Measurements from ENCODE around the gene ARFGEF2.

Gene ARFGEF2

GRCh38 chr20:49028684-49029083 lies 107.2 kb downstream of the ARFGEF2 start:
- TF ChIP-seq EZH2phosphoT487 (IDR thresholded peaks at IDR 0.05; ENCODE audit: borderline replicate concordance) (no peak), CTCF (conservative IDR thresholded peaks at IDR 0.05; ENCODE audit: low read length) (peak; percentile 54)
- Histone ChIP-seq H3K9ac (ENCODE audit: low read depth, low read length, poor library complexity, severe bottlenecking) (no peak overlapping the region), H3K36me3 (ENCODE audit: insufficient read depth, low read length) (peaks cover 56% of the 10 kb centered on the region), H3K4me2 (ENCODE audit: low read depth, low read length, poor library complexity, severe bottlenecking) (no peak overlapping the region), H3K9me3 (ENCODE audit: insufficient read depth, low read depth, low read length) (no peaks in the 10 kb centered on the region), H3K27me3 (ENCODE audit: insufficient read depth, low read length, poor library complexity, severe bottlenecking) (no peaks in the 10 kb centered on the region), H3F3A (ENCODE audit: low read depth) (no peaks in the 10 kb centered on the region), H2AFZ (ENCODE audit: low read length) (no peak overlapping the region), H3K4me1 (ENCODE audit: insufficient read depth, low read length, poor library complexity, severe bottlenecking) (no peaks in the 10 kb centered on the region), H3K4me3 (ENCODE audit: low read length, poor library complexity, severe bottlenecking) (no peak overlapping the region), H4K20me1 (ENCODE audit: insufficient read depth, low read length, poor library complexity, severe bottlenecking) (no peaks in the 10 kb centered on the region), H3K9me2 (replicated peaks; ENCODE audit: low read depth, low read length) (no peaks in the 10 kb centered on the region), H3K79me2 (ENCODE audit: insufficient read depth, low read length) (no peaks in the 10 kb centered on the region)

GRCh38 chr20:49029203-49029602 lies 107.7 kb downstream of the ARFGEF2 start:
- Histone ChIP-seq H2AFZ (ENCODE audit: low read length) (no peak overlapping the region), H3K27me3 (ENCODE audit: insufficient read depth, low read length, poor library complexity, severe bottlenecking) (no peaks in the 10 kb centered on the region), H4K20me1 (ENCODE audit: insufficient read depth, low read length, poor library complexity, severe bottlenecking) (no peaks in the 10 kb centered on the region), H3K79me2 (ENCODE audit: insufficient read depth, low read length) (no peaks in the 10 kb centered on the region), H3K9me3 (ENCODE audit: insufficient read depth, low read depth, low read length) (no peaks in the 10 kb centered on the region), H3K9ac (ENCODE audit: low read depth, low read length, poor library complexity, severe bottlenecking) (no peak overlapping the region), H3K9me2 (replicated peaks; ENCODE audit: low read depth, low read length) (no peaks in the 10 kb centered on the region), H3K36me3 (ENCODE audit: insufficient read depth, low read length) (peaks cover 54% of the 10 kb centered on the region), H3K4me1 (ENCODE audit: insufficient read depth, low read length, poor library complexity, severe bottlenecking) (no peaks in the 10 kb centered on the region), H3F3A (ENCODE audit: low read depth) (no peaks in the 10 kb centered on the region), H3K4me3 (ENCODE audit: low read length, poor library complexity, severe bottlenecking) (no peak overlapping the region), H3K4me2 (ENCODE audit: low read depth, low read length, poor library complexity, severe bottlenecking) (no peak overlapping the region)
- TF ChIP-seq CTCF (conservative IDR thresholded peaks at IDR 0.05; ENCODE audit: low read length), result no peak
- TF ChIP-seq EZH2phosphoT487 (IDR thresholded peaks at IDR 0.05; ENCODE audit: borderline replicate concordance), result no peak

DNA sequence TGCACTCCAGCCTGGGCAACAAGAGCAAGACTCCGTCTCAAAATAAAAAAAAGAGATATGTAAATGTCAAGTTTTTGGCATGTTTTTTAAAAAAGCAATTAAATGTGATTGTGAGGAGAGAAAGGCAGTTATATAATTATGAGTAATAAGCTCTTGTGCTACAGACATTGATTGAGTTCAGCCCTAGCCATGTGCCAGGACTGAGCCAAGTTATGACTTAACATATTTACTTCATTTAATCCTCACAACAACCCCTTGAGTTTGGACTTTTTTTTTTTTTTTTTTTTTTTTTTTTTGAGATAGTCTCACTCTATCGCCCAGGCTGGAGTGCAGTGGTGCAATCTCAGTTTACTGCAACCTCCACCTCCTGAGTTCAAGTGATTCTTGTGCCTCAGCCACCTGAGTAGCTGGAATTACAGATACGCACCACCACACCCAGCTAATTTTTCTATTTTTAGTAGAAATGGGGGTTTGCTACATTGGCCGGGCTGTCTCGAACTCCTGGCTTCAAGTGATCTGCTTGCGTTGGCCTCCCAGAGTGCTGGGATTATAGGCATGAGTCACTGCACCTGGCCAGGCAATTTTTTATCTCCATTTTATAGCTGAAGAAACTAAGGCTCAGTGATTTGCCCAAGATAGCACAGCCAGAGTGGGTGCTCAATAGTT lies 109.6 kb downstream of the ARFGEF2 start:
- Histone ChIP-seq H3K9ac (ENCODE audit: low read depth, low read length, poor library complexity, severe bottlenecking) (no peak overlapping the region), H3K79me2 (ENCODE audit: insufficient read depth, low read length) (no peaks in the 10 kb centered on the region), H3K4me1 (ENCODE audit: insufficient read depth, low read length, poor library complexity, severe bottlenecking) (no peaks in the 10 kb centered on the region), H3K4me2 (ENCODE audit: low read depth, low read length, poor library complexity, severe bottlenecking) (no peak overlapping the region), H3K9me2 (replicated peaks; ENCODE audit: low read depth, low read length) (no peaks in the 10 kb centered on the region), H3K36me3 (ENCODE audit: insufficient read depth, low read length) (peaks cover 49% of the 10 kb centered on the region; the same call in 1 of the 2 replicates), H2AFZ (ENCODE audit: low read length) (no peak overlapping the region), H3K4me3 (ENCODE audit: low read length, poor library complexity, severe bottlenecking) (no peak overlapping the region), H3K27me3 (ENCODE audit: insufficient read depth, low read length, poor library complexity, severe bottlenecking) (no peaks in the 10 kb centered on the region), H3K9me3 (ENCODE audit: insufficient read depth, low read depth, low read length) (no peaks in the 10 kb centered on the region), H4K20me1 (ENCODE audit: insufficient read depth, low read length, poor library complexity, severe bottlenecking) (no peaks in the 10 kb centered on the region), H3F3A (ENCODE audit: low read depth) (no peaks in the 10 kb centered on the region)
- TF ChIP-seq EZH2phosphoT487 (IDR thresholded peaks at IDR 0.05; ENCODE audit: borderline replicate concordance) (no peak), CTCF (conservative IDR thresholded peaks at IDR 0.05; ENCODE audit: low read length) (no peak)

All from Loucy (cell line).